22Rv1 (cell line): Measurements from ENCODE around the gene GRPEL2.

ENCODE experiments used
- H3K27ac ChIP-seq: fragments of 450-650 bp; 2 replicates; pipeline ENCODE4 v1.5.1; 2017
- ZFX ChIP-seq: fragments of 450-650 bp; IDR thresholded peaks from 2 replicates; pipeline ENCODE4 v1.6.1; 2017; ENCODE audit warnings: antibody characterized with exemption, borderline replicate concordance
- TF ChIP-seq, protein P1 (sequence below): fragments of 450-650 bp; IDR thresholded peaks from 2 replicates; pipeline ENCODE4 v1.5.1; 2017; ENCODE audit warnings: mild to moderate bottlenecking

Gene GRPEL2

DNA sequence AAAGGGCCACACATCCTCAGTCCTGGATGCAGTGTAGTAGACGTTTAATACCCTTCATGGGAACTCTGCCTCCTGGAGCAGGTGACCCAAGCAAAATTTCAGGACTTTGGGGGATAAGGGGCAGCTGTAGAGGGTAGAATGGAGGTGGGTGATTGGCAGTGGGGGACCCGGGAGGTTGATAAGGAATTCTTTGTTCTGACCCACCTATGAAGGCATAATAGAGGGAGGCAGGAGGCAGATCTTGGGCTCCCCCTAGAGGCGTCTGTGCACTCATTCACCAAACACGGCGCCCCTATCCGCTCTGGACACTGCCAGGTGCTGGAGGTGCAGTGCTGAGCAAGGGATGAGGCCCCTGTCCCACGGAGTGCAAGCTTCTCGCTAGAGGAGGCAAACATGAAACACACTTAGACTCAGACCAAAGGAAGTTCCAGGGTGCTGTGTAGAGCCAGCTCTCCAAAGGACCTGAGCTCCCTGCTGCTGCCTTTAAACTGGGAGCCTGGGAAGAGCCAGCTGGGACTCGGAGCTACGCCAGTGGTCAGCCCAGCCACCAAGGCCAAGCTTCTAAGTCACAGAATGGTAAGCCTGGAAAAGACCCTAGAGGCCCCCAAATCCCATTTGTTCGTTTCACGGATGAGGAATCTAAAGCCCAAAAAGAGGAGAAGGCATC, 26.1 kb downstream of the GRPEL2 start:
- no peak for TF ChIP-seq ZFX
- TF ChIP-seq, protein P1, sequence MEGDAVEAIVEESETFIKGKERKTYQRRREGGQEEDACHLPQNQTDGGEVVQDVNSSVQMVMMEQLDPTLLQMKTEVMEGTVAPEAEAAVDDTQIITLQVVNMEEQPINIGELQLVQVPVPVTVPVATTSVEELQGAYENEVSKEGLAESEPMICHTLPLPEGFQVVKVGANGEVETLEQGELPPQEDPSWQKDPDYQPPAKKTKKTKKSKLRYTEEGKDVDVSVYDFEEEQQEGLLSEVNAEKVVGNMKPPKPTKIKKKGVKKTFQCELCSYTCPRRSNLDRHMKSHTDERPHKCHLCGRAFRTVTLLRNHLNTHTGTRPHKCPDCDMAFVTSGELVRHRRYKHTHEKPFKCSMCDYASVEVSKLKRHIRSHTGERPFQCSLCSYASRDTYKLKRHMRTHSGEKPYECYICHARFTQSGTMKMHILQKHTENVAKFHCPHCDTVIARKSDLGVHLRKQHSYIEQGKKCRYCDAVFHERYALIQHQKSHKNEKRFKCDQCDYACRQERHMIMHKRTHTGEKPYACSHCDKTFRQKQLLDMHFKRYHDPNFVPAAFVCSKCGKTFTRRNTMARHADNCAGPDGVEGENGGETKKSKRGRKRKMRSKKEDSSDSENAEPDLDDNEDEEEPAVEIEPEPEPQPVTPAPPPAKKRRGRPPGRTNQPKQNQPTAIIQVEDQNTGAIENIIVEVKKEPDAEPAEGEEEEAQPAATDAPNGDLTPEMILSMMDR = peak; percentile 93
- no peak overlapping the region for H3K27ac ChIP-seq

DNA sequence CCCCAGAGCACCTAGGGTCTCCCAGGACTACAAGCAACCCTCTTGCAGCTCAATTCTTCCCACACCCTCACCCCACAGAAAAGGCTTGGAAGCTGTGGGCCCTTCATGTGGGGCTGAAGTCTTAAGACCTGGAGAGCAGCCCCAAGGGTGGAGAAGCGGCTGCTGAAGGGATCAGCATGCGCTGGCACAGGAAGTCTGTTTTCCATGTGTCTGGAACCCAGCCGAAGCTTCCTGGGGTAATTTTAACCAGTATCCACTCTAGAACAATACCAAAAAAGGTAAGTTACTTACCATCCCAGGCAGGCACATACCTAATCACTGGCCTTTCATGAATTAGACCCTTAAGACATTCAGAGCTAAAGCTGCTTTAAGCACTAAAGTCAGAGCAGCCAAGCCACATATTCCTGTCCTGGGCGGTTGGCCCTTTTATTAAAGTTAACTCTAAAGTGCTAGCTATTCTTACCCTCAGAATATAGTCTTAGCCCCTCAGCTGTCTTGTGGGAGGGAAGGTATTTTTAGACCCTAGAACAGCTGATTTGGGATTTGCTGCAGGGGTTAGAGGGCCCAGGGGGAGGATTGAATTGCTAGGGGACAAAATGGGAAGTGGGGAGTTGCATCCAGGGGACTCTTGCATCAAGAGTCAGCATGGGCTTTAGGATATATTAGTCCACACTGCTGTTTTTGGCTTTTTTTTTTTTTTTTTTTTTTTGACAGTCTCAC, 26.9 kb downstream of the GRPEL2 start:
- TF ChIP-seq, protein P1 = no peak
- TF ChIP-seq ZFX = no peak

GRCh38 chr5:149372932-149373331, 27.6 kb downstream of the GRPEL2 start:
- no peak overlapping the region for H3K27ac ChIP-seq
- TF ChIP-seq, protein P1 = no peak
- no peak for TF ChIP-seq ZFX

More for the DNA sequence above, 26.9 kb downstream of the GRPEL2 start:
- H3K27ac ChIP-seq = no peak overlapping the region

DNA sequence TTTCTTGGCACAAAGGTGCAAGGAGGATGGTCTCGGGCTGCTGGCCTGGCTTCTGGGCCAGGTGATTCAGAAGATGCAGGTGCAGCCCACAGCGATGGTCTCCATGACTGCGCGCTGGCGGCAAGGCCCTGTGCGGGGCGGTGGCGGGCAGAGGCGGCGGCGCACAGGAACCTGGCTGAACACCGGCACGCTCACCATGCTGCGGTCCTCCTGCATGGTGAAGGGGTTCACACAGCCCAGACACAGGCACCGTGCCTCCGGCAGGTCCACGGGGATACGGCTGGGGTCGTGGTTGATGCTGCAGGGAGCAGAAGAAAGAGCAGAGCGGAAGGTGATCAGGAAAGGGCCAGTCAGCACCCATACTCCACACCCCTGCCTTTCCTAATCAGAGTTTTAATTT, 29.0 kb downstream of the GRPEL2 start:
- no peak overlapping the region for H3K27ac ChIP-seq
- TF ChIP-seq, protein P1 = no peak
- TF ChIP-seq ZFX = no peak

GRCh38 chr5:149374801-149375200, 29.5 kb downstream of the GRPEL2 start:
- TF ChIP-seq, protein P1 = no peak
- TF ChIP-seq ZFX = no peak
- H3K27ac ChIP-seq = no peak overlapping the region

GRCh38 chr5:149375434-149375833, 30.1 kb downstream of the GRPEL2 start:
- no peak overlapping the region for H3K27ac ChIP-seq
- TF ChIP-seq, protein P1 = no peak
- TF ChIP-seq ZFX = no peak

- H3K27ac ChIP-seq = no peak overlapping the region
- no peak for TF ChIP-seq ZFX
- TF ChIP-seq, protein P1 = no peak
Measured at GRCh38 chr5:149376104-149376503, 30.8 kb downstream of the GRPEL2 start.
